HG03139 (cell line): Measurements from ENCODE around the gene EMX2.

Experiments
- ATAC-seq: cut with Tn5 transposase; IDR thresholded peaks from one replicate; pipeline ENCODE4 v1.9.1; 2021; ENCODE audit not compliant: unreplicated experiment

The EMX2 gene

GRCh38 chr10:117596706-117597105, 54.2 kb downstream of the EMX2 start:
- no peak for ATAC-seq

- ATAC-seq = no peak
These were observed 54.7 kb downstream of the EMX2 start for GRCh38 chr10:117597216-117597615.
